Left ventricle myocardium inferior (tissue), 1 donor: ENCODE results near the gene PDCD1LG2. TPM values are rescaled to one million over a fixed set of nuclear protein-coding genes. Genes with fewer than 3 reads are reported as not detected.

ENCODE experiments used
- DNase-seq: peaks from one replicate; pipeline ENCODE4 v3.0.0-alpha.2; 2020
- H3K27ac ChIP-seq: fragments of 200-600 bp; replicated peaks from 2 replicates; pipeline ENCODE4 v1.8.0; 2021
- H3K27me3 ChIP-seq: fragments of 200-600 bp; 2 replicates; pipeline ENCODE4 v1.8.0; 2021; ENCODE audit warnings: low read depth
- H3K36me3 ChIP-seq: fragments of 200-600 bp; 2 replicates; pipeline ENCODE4 v1.8.0; 2021
- H3K4me1 ChIP-seq: fragments of 200-600 bp; 2 replicates; pipeline ENCODE4 v1.8.0; 2021
- H3K4me3 ChIP-seq: fragments of 200-600 bp; 2 replicates; pipeline ENCODE4 v1.8.0; 2021; ENCODE audit warnings: mild to moderate bottlenecking, moderate library complexity
- H3K9me3 ChIP-seq: fragments of 200-600 bp; replicated peaks from 2 replicates; pipeline ENCODE4 v1.8.0; 2021
- CTCF ChIP-seq: fragments of 200-600 bp; IDR thresholded peaks from 2 replicates; pipeline ENCODE4 v1.8.0; 2021; ENCODE audit warnings: antibody characterized with exemption, mild to moderate bottlenecking, borderline replicate concordance
- intact Hi-C: fragments of 100-400 bp; cut with micrococcal nuclease; formaldehyde crosslinking; loops from one replicate; pipeline ENCODE4 v1.11.0; 2022
- total RNA-seq: library from RNA; stranded (reverse); fragmentation: NEBNext Ultra II Directional; extraction: Animal tissue kit (Norgen Biotek cat#: 25700); gene quantifications from one replicate; pipeline ENCODE4 v1.2.1, GENCODE V29; 2021
- donor health status: DM: no; HTN: yes; CAD: no; lungs with severe emphysema.

PDCD1LG2 gene
- total RNA-seq, 1 donor from 2014 or later: 2.0 TPM

GRCh38 chr9:5609226-5609596 is 98.9 kb downstream of the PDCD1LG2 start:
- peaks cover 30% of the 10 kb centered on the region for H3K4me1 ChIP-seq

GRCh38 chr9:5610491-5610890 is 100.2 kb downstream of the PDCD1LG2 start:
- H3K27me3 ChIP-seq: no peaks in the 10 kb centered on the region
- H3K36me3 ChIP-seq: no peaks in the 10 kb centered on the region
- no peak overlapping the region for H3K4me3 ChIP-seq
- H3K27ac ChIP-seq: no peak overlapping the region
- H3K4me1 ChIP-seq: peaks cover 30% of the 10 kb centered on the region
- no peak for TF ChIP-seq CTCF
- intact Hi-C loops: no loop called here
- no peak for DNase-seq
- no peaks in the 10 kb centered on the region for H3K9me3 ChIP-seq

More at GRCh38 chr9:5609226-5609596, 98.9 kb downstream of the PDCD1LG2 start:
- no peak for DNase-seq
- Histone ChIP-seq H3K9me3 (no peaks in the 10 kb centered on the region), H3K27me3 (no peaks in the 10 kb centered on the region), H3K27ac (peak overlapping the region; percentile 79), H3K36me3 (no peaks in the 10 kb centered on the region), H3K4me3 (peak overlapping the region; percentile 59)
- intact Hi-C loops: no loop called here
- no peak for TF ChIP-seq CTCF

- H3K4me3 ChIP-seq: no peak overlapping the region
- DNase-seq: no peak
- TF ChIP-seq CTCF: no peak
- peak overlapping the region; percentile 20 for H3K27ac ChIP-seq
- H3K4me1 ChIP-seq: peaks cover 30% of the 10 kb centered on the region
- no peaks in the 10 kb centered on the region for H3K36me3 ChIP-seq
- intact Hi-C loops: no loop called here
- H3K9me3 ChIP-seq: no peaks in the 10 kb centered on the region
- H3K27me3 ChIP-seq: no peaks in the 10 kb centered on the region
These were observed 101.2 kb downstream of the PDCD1LG2 start for GRCh38 chr9:5611321-5612184.

GRCh38 chr9:5612185-5612530 is 101.8 kb downstream of the PDCD1LG2 start:
- Histone ChIP-seq H3K4me3 (no peak overlapping the region), H3K36me3 (no peaks in the 10 kb centered on the region), H3K9me3 (no peaks in the 10 kb centered on the region), H3K4me1 (peaks cover 30% of the 10 kb centered on the region), H3K27me3 (no peaks in the 10 kb centered on the region), H3K27ac (peak overlapping the region; percentile 20)
- no peak for DNase-seq
- intact Hi-C loops: no loop called here
- TF ChIP-seq CTCF: no peak

GRCh38 chr9:5614192-5614591 is 103.9 kb downstream of the PDCD1LG2 start:
- Histone ChIP-seq H3K36me3 (no peaks in the 10 kb centered on the region), H3K27ac (no peak overlapping the region), H3K27me3 (no peaks in the 10 kb centered on the region), H3K4me3 (no peak overlapping the region), H3K4me1 (peaks cover 32% of the 10 kb centered on the region), H3K9me3 (no peaks in the 10 kb centered on the region)
- no peak for DNase-seq
- TF ChIP-seq CTCF: no peak
- intact Hi-C loops: no loop called here
